Mesangial cell (primary cell): ENCODE measurements around the gene MATN4. TPM values are rescaled to one million over a fixed set of nuclear protein-coding genes. Genes with fewer than 3 reads are reported as not detected.

Source experiments
- total RNA-seq: library from RNA; depleted of rRNA; stranded (reverse); fragments of >200 nt; gene quantifications from 2 replicates; pipeline ENCODE4 v1.2.3, GENCODE V29; 2015

Gene MATN4, protein sequence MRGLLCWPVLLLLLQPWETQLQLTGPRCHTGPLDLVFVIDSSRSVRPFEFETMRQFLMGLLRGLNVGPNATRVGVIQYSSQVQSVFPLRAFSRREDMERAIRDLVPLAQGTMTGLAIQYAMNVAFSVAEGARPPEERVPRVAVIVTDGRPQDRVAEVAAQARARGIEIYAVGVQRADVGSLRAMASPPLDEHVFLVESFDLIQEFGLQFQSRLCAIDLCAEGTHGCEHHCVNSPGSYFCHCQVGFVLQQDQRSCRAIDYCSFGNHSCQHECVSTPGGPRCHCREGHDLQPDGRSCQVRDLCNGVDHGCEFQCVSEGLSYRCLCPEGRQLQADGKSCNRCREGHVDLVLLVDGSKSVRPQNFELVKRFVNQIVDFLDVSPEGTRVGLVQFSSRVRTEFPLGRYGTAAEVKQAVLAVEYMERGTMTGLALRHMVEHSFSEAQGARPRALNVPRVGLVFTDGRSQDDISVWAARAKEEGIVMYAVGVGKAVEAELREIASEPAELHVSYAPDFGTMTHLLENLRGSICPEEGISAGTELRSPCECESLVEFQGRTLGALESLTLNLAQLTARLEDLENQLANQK
- total RNA-seq: not detected in 2 replicates

GRCh38 chr20:45308117-45308778 lies at the start of gene MATN4:
Gene MATN4, minus strand, starts transcription at chr20:45308299. Its CDS starts 2,717 bp downstream, at chr20:45305582.

DNA sequence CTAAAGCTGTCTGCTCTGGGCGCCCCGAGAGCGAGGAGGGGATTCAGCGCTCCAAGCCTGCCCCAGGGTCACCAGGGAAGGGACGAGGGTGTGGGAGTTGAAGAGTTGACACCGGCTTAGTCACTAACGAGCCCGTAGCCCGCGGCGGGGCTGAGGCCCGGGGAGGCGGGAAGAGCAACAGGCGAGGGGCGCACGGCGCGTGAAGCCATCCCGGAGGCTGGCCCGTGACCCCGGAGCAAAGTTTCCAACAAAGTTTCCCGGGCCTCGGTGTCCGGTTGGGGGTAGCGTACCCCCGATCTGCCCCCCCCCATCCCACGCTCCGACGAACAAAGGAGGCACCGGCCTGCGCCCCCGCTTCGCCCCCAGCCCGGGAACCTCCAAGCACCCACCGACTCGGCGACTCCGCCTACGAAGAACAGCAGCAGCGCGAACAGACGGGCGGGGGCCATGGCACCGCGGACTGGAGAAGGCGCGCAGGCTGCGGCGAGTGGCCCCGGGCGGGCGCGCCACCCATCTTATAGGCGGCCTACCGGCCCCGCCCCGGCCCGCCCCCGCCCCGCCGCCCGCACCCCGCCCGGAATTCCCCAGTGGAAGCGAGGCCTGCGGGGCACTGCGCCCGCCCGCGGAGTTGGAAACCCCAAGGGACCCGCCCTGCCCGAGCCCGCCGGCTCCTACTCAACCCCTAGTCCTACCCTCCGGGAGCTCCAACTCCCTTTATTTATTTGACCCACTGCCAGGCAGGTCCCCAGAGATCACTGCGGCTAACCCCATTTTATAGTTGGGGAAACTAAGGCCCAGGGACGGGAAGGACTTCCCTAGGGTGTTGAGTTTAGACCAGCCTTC lies 40.1 kb upstream of the MATN4 start, which contains the start of gene SDC4:
Gene SDC4, minus strand, starts transcription at position 489 of the 843 bp plus-strand sequence. Its CDS starts 40 bp downstream, at position 449.

GRCh38 chr20:45306431-45306982 lies 1.6 kb downstream of the MATN4 start, which contains the start of gene RBPJL:
Gene RBPJL, plus strand, starts transcription at chr20:45306840. Its CDS starts 83 bp downstream, at chr20:45306923.

DNA sequence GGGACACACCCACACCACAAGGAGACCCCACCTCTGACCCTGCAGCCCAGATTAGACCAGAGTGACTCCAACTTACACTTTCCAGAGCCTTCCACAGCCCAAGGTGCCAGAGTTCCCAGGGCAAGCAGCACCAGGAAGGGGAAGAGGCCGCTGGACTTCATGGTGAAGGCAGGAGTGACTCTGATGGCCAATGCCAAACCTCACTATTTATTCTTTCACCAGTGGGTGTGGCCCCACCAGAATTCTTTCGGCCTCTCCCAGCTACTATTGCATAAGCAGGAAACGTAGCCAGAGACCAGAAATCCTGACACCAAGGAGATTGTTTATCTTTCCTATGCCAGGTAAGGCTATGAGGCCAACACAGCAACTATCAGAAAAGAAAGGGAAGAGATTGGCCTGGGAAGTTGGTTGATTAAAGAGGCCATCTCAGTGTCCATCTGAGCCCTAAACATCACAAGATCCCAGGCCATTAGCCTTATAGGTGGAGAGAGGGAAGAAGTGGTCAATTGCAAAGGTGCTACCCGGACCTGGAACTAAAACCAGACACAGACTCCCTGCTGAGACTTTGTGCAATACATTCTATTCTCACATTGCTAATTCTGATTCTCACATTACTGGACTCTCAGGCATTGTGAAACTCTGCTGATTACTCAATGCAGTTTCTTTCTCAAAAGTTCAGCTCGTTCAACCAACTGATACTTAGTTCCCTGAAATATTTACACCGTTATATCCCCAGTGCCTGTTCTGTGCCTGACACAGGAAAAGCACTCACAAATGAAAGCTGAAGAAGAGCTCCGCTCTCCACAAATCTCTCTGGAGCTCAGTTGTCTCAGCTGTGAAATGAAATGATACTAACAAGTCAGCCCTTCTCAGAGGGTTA lies 53.5 kb downstream of the MATN4 start, which contains the start of gene SLPI:
Gene SLPI, minus strand, starts transcription at position 182 of the 880 bp plus-strand sequence. Its CDS starts 21 bp downstream, at position 161.

Other genes starting within 250 kb of the MATN4 start
- 3.0 and 6.2 TPM in 2 replicates for gene KCNS1, start 207.2 kb downstream of the MATN4 start, total RNA-seq
- not detected in 2 replicates for gene WFDC5, start 193.1 kb downstream of the MATN4 start, total RNA-seq
- gene WFDC12, start 183.8 kb downstream of the MATN4 start, total RNA-seq: not detected in 2 replicates
- gene PI3, start 133.4 kb downstream of the MATN4 start, total RNA-seq: not detected in 2 replicates
- not detected in 2 replicates for gene SEMG1, start 101.3 kb downstream of the MATN4 start, total RNA-seq
- not detected in 2 replicates for gene SEMG2, start 86.9 kb downstream of the MATN4 start, total RNA-seq
- 0.49 and 4.7 TPM in 2 replicates for gene SLPI, start 53.7 kb downstream of the MATN4 start, total RNA-seq
- not detected in 2 replicates for gene RBPJL, start 1.5 kb downstream of the MATN4 start, total RNA-seq
- gene SDC4, start 40.1 kb upstream of the MATN4 start, total RNA-seq: 92.6 and 201 TPM in 2 replicates
- 53.3 and 63.6 TPM in 2 replicates for gene SYS1, start 54.9 kb upstream of the MATN4 start, total RNA-seq
- gene TP53TG5, start 70.0 kb upstream of the MATN4 start, total RNA-seq: not detected in 2 replicates
- gene DBNDD2, start 100.0 kb upstream of the MATN4 start, total RNA-seq: 36.2 and 36.6 TPM in 2 replicates
- 81.5 and 125 TPM in 2 replicates for gene PIGT, start 107.8 kb upstream of the MATN4 start, total RNA-seq
- 0.98 and 9.8 TPM in 2 replicates for gene WFDC2, start 161.5 kb upstream of the MATN4 start, total RNA-seq
- gene SPINT3, start 207.3 kb upstream of the MATN4 start, total RNA-seq: not detected in 2 replicates
- gene WFDC6, start 231.2 kb upstream of the MATN4 start, total RNA-seq: not detected in 2 replicates
- not detected in 2 replicates for gene EPPIN, start 239.1 kb upstream of the MATN4 start, total RNA-seq